HepG2 (cell line): ENCODE measurements around the gene HSPA6. TPM values are rescaled to one million over a fixed set of nuclear protein-coding genes. Genes with fewer than 3 reads are reported as not detected.
"Not testable (repeated sequence)": the region's sequence is repeated elsewhere in the genome, so short reads cannot be mapped to it uniquely, and the experiment has no call there.

Experiments used
- EEA1 ChIP-seq: sonication (generic); formaldehyde crosslinking; IDR thresholded peaks from 2 replicates; pipeline ENCODE4 v1.5.1; 2020; ENCODE audit warnings: mild to moderate bottlenecking, missing genetic modification reagents, borderline replicate concordance
- ERF ChIP-seq: IDR thresholded peaks from 2 replicates; pipeline ENCODE4 v1.6.1; 2018; ENCODE audit warnings: missing biosample characterization, missing genetic modification reagents
- FOSL2 ChIP-seq: sonication (generic); formaldehyde crosslinking; IDR thresholded peaks from 2 replicates; pipeline ENCODE4 v1.4.0; 2020; ENCODE audit warnings: missing genetic modification reagents
- IKZF5 ChIP-seq: IDR thresholded peaks from 2 replicates; pipeline ENCODE4 v1.6.1; 2018; ENCODE audit warnings: missing genetic modification reagents, mild to moderate bottlenecking, missing compliant biosample characterization
- KDM3A ChIP-seq: IDR thresholded peaks from 2 replicates; pipeline ENCODE4 v1.6.1; 2018; ENCODE audit warnings: low read depth, missing compliant biosample characterization
- MAFF ChIP-seq: IDR thresholded peaks from 2 replicates; pipeline ENCODE4 v1.6.1; 2011; ENCODE audit warnings: low read depth, low read length, improper control_type of control experiment
- MAZ ChIP-seq, 2 experiments: sonication (generic) in 1 of 2; formaldehyde crosslinking in 1 of 2; IDR thresholded peaks; 2 replicates each; pipeline versions ENCODE4 v1.5.0 to v1.6.1; 2012 to 2020; ENCODE audit warnings: low read depth in 2 of 2, mild to moderate bottlenecking in 2 of 2, borderline replicate concordance in 1 of 2, improper control_type of control experiment in 1 of 2, low read length in 1 of 2, missing genetic modification reagents in 1 of 2, moderate library complexity in 1 of 2
- NFKB2 ChIP-seq: sonication (generic); formaldehyde crosslinking; IDR thresholded peaks from 2 replicates; pipeline ENCODE4 v1.4.0; 2020; ENCODE audit warnings: missing genetic modification reagents, borderline replicate concordance
- PATZ1 ChIP-seq: sonication (generic); formaldehyde crosslinking; IDR thresholded peaks from 2 replicates; pipeline ENCODE4 v1.4.0; 2020; ENCODE audit warnings: missing genetic modification reagents
- RXRA ChIP-seq: sonication (generic); formaldehyde crosslinking; IDR thresholded peaks from 2 replicates; pipeline ENCODE4 v1.5.1; 2020; ENCODE audit warnings: missing genetic modification reagents
- SP4 ChIP-seq: sonication (generic); formaldehyde crosslinking; IDR thresholded peaks from 2 replicates; pipeline ENCODE4 v1.8.1; 2023; ENCODE audit warnings: mild to moderate bottlenecking, missing genetic modification reagents
- ZBED4 ChIP-seq: sonication (generic); formaldehyde crosslinking; IDR thresholded peaks from 2 replicates; pipeline ENCODE4 v1.4.0; 2020; ENCODE audit warnings: missing genetic modification reagents, borderline replicate concordance
- ZNF24 ChIP-seq: fragments of 450-650 bp; IDR thresholded peaks from 2 replicates; pipeline ENCODE4 v1.6.1; 2017; ENCODE audit warnings: antibody characterized with exemption, mild to moderate bottlenecking
- ZNF280D ChIP-seq: sonication (generic); formaldehyde crosslinking; IDR thresholded peaks from 2 replicates; pipeline ENCODE4 v1.5.1; 2020; ENCODE audit warnings: mild to moderate bottlenecking, missing genetic modification reagents
- ZNF614 ChIP-seq: IDR thresholded peaks from 2 replicates; pipeline ENCODE4 v1.6.1; 2018; ENCODE audit warnings: missing biosample characterization, missing genetic modification reagents, inconsistent platforms, borderline replicate concordance
- polyA plus RNA-seq, 8 experiments: library from polyadenylated mRNA; depleted of rRNA in 3 of 8; stranded (reverse) in 7 of 8; unstranded in 1 of 8; fragments of >200 nt; fragmentation: Illumina TruSeq in 4 of 8; extraction: Trizol in 4 of 8; gene quantifications; 2 replicates each; pipeline versions ENCODE4 v1.2.1 to v1.2.3, GENCODE V29; 2011 to 2016; ENCODE audit warnings: low read depth in 4 of 8, missing spikeins in 1 of 8, mixed read lengths in 1 of 8; ENCODE audit not compliant: insufficient read depth in 1 of 8
- total RNA-seq, 5 experiments: library from RNA; depleted of rRNA; stranded (reverse); fragments of >200 nt; fragmentation: Illumina TruSeq; extraction: Trizol; gene quantifications; 2 replicates each; pipeline ENCODE4 v1.2.3, GENCODE V29; 2016; ENCODE audit warnings: low read depth in 1 of 5

Gene HSPA6
- total and polyA plus RNA-seq, 2 of the 13 experiments (the other 11 are each of a cell fraction or from before 2014, with no cell fraction given), result 0.07 TPM; not detected in 1

GRCh38 chr1:161539731-161540569 is 15.6 kb downstream of the HSPA6 start (continued):
- 0 out of 2 replicates have a peak, but pooled peaks have one; percentile 30 for TF ChIP-seq ZBED4 (CRISPR knock-in tag)
- TF ChIP-seq FOSL2 (CRISPR knock-in tag), result peak; percentile 48
- peak; percentile 94 for TF ChIP-seq MAFF
- peak; percentile 53; the same call in 1 of the 2 replicates for TF ChIP-seq EEA1 (CRISPR knock-in tag)
- TF ChIP-seq ZNF24, result peak; percentile 91
- not testable (repeated sequence) for TF ChIP-seq MAZ (IDR thresholded peaks at IDR 0.05; ENCODE audit: borderline replicate concordance, low read depth, low read length)
- peak; percentile 65; the same call in 1 of the 2 replicates for TF ChIP-seq MAZ (CRISPR knock-in tag; IDR thresholded peaks at IDR 0.05; ENCODE audit: low read depth)
- peak; percentile 79 for TF ChIP-seq IKZF5 (CRISPR knock-in tag)
- TF ChIP-seq KDM3A (CRISPR knock-in tag), result 0 out of 2 replicates have a peak, but pooled peaks have one; percentile 74
- peak; percentile 15; the same call in 1 of the 2 replicates for TF ChIP-seq PATZ1 (CRISPR knock-in tag)
- TF ChIP-seq ZNF614 (CRISPR knock-in tag), result peak; percentile 56
- peak; percentile 64; the same call in 1 of the 2 replicates for TF ChIP-seq SP4 (CRISPR knock-in tag)
- TF ChIP-seq ZNF280D, result peak; percentile 79; the same call in 1 of the 2 replicates
- TF ChIP-seq NFKB2 (CRISPR knock-in tag), result peak; percentile 72; the same call in 1 of the 2 replicates
- TF ChIP-seq RXRA (CRISPR knock-in tag), result 0 out of 2 replicates have a peak, but pooled peaks have one; percentile 26
- peak; percentile 44 for TF ChIP-seq ERF (CRISPR knock-in tag)
